Measurements from ENCODE around the gene RAD17.

RAD17 gene

GRCh38 chr5:69462170-69462569, 92.6 kb downstream of the RAD17 start:
- DNase-seq = no peak
